Stimulated activated naive CD8-positive, alpha-beta T cell treated with anti-CD3 and anti-CD28 coated beads, Interleukin-15, amount 100 ng/mL, for 72 hours (primary cell): ENCODE results near the gene ARSD.

ENCODE experiments used
- ATAC-seq: fragments of 150-1000 bp; cut with Tn5 transposase; 2 replicates; pipeline ENCODE4 v1.10.0; 2021; ENCODE audit warnings: mild to moderate bottlenecking, moderate library complexity
- DNase-seq, 2 donors: peaks; one replicate each; pipeline ENCODE4 v3.0.0; 2021 to 2022
- H3K27ac Mint-ChIP-seq, 2 donors: one replicate each; pipeline ENCODE4 v1.8.0; 2022; ENCODE audit warnings: mild to moderate bottlenecking in 2 of 2, mixed read lengths in 2 of 2, moderate library complexity in 2 of 2
- H3K27me3 Mint-ChIP-seq: one replicate; pipeline ENCODE4 v1.8.0; 2022; ENCODE audit warnings: mixed read lengths
- H3K4me1 Mint-ChIP-seq: one replicate; pipeline ENCODE4 v1.8.0; 2022; ENCODE audit warnings: mild to moderate bottlenecking, mixed read lengths
- H3K4me3 Mint-ChIP-seq, 2 donors: one replicate each; pipeline ENCODE4 v1.8.0; 2022; ENCODE audit warnings: mild to moderate bottlenecking in 2 of 2, mixed read lengths in 2 of 2, moderate library complexity in 1 of 2
- H3K9me3 Mint-ChIP-seq, 2 donors: one replicate each; pipeline ENCODE4 v1.8.0; 2022; ENCODE audit warnings: mixed read lengths in 2 of 2

Gene ARSD

DNA sequence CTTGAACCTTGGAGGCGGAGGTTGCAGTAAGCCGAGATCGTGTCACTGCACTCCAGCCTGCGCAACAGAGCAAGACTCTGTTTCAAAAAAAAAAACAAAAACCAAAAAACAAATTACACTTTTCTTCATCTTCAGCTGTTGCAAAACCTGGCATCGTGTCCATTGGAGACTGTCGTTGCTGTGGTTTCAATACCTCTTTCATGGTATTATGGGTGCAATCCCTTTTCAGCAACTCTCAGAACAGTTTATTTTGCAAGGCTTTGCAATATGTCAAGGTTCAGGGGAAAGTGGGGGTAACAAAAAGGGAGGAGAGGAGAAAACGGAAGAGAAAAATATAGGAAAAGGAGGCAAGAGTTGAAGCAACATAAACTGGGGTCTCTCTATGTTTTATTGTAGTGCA is 40.8 kb downstream of the ARSD start:
- Mint-ChIP-seq H3K27ac (peak overlapping the region in 1 of 2 donors; percentile 19), H3K4me1 (peaks cover 10% of the 10 kb centered on the region), H3K27me3 (no peaks in the 10 kb centered on the region), H3K4me3 (peak overlapping the region in 1 of 2 donors; percentile 71), H3K9me3 (no peaks in the 10 kb centered on the region)
- ATAC-seq, result no peak
- DNase-seq, result no peak

GRCh38 chrX:2883770-2884169 is 45.4 kb downstream of the ARSD start:
- Mint-ChIP-seq H3K27me3 (no peaks in the 10 kb centered on the region), H3K4me1 (peaks cover 2% of the 10 kb centered on the region), H3K9me3 (no peaks in the 10 kb centered on the region), H3K27ac (no peak overlapping the region), H3K4me3 (no peak overlapping the region)
- no peak for DNase-seq
- ATAC-seq, result no peak

GRCh38 chrX:2879670-2880069 is 49.5 kb downstream of the ARSD start:
- no peak overlapping the region for H3K4me3 Mint-ChIP-seq

GRCh38 chrX:2878563-2878962 is 50.6 kb downstream of the ARSD start:
- no peaks in the 10 kb centered on the region for H3K9me3 Mint-ChIP-seq
- no peak for DNase-seq

More at GRCh38 chrX:2879670-2880069, 49.5 kb downstream of the ARSD start:
- DNase-seq, result no peak
- ATAC-seq, result no peak
- Mint-ChIP-seq H3K4me1 (no peaks in the 10 kb centered on the region), H3K27ac (peak overlapping the region in 1 of 2 donors; percentile 18), H3K9me3 (no peaks in the 10 kb centered on the region), H3K27me3 (no peaks in the 10 kb centered on the region)

GRCh38 chrX:2875798-2876399 is 53.2 kb downstream of the ARSD start:
- Mint-ChIP-seq H3K27ac (no peak overlapping the region), H3K4me1 (no peaks in the 10 kb centered on the region), H3K4me3 (no peak overlapping the region), H3K9me3 (no peaks in the 10 kb centered on the region), H3K27me3 (no peaks in the 10 kb centered on the region)
- DNase-seq, result no peak
- ATAC-seq, result no peak

More at GRCh38 chrX:2878563-2878962, 50.6 kb downstream of the ARSD start:
- no peaks in the 10 kb centered on the region for H3K4me1 Mint-ChIP-seq
- H3K27ac Mint-ChIP-seq, result no peak overlapping the region
- no peak overlapping the region for H3K4me3 Mint-ChIP-seq
- ATAC-seq, result no peak
- no peaks in the 10 kb centered on the region for H3K27me3 Mint-ChIP-seq

DNA sequence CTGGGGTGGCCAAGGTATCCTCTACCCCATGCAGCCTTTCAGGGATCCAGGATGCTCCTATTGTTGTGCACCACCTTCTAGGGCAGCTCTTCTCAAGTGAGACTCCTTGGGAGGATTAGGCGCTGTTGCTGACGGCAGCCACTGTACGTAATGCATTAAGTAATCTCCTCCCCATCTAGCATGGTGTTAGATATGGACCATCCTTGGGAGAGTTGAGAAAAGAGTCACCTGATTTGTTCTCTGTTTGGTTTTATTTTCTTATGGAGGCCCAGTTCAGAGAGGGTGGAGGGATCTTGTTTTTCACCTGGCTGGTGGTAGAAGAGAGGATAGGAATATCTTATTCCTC is 54.0 kb downstream of the ARSD start:
- Mint-ChIP-seq H3K4me3 (no peak overlapping the region), H3K27ac (no peak overlapping the region), H3K4me1 (no peaks in the 10 kb centered on the region), H3K27me3 (no peaks in the 10 kb centered on the region), H3K9me3 (no peaks in the 10 kb centered on the region)
- no peak for ATAC-seq
- DNase-seq, result no peak

DNA sequence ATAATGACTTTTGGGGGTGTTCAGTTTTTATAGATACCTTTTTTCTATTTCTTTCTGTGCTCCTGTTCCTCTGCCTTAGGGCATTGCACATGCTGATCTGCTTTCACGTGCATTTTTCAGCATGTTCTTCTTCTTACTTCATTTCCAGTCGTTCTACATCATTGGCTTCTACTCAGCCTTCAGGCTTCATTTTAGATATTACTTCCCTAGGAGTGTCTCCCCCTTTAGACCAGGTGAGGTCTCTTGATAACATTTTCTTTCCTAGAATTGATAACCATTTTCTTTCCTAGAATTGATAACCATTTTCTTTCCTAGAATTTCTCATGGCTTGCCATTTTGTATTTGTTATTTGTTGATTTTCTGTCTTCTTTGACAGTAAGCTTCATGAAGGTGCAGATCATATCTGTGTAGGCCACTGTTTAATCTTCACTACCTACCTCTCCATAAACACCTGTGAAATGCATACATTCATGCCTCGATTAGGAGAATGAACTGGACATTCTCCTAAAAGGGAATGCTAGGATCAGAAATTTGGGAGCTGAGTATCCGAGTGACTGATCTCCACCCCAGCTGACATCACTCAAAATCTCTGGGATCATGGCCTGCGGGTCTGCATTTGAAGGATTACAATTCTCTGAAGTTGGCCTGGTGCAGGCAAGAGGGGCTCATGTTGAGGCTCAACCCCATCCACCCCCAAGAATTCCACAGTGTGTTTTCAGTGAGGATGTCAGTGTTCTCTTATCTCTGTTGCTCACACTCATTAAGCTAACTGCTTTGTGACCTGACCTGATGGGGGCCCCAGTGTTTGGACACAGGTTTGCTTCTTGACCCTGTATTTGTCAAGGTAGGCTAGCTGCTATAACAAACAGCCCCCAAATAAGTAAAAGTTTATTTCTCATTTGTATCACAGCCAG is 54.7 kb downstream of the ARSD start:
- DNase-seq (no peak), ATAC-seq (no peak)
- H3K4me1 Mint-ChIP-seq, result no peaks in the 10 kb centered on the region
- no peaks in the 10 kb centered on the region for H3K9me3 Mint-ChIP-seq
- H3K27me3 Mint-ChIP-seq, result no peaks in the 10 kb centered on the region
- H3K4me3 Mint-ChIP-seq, result no peak overlapping the region
- no peak overlapping the region for H3K27ac Mint-ChIP-seq

- no peaks in the 10 kb centered on the region for H3K9me3 Mint-ChIP-seq
- no peak overlapping the region for H3K4me3 Mint-ChIP-seq
- H3K4me1 Mint-ChIP-seq, result no peaks in the 10 kb centered on the region
- no peaks in the 10 kb centered on the region for H3K27me3 Mint-ChIP-seq
- DNase-seq (no peak), ATAC-seq (no peak)
- H3K27ac Mint-ChIP-seq, result no peak overlapping the region
These were observed 56.4 kb downstream of the ARSD start for GRCh38 chrX:2872671-2873277.

DNA sequence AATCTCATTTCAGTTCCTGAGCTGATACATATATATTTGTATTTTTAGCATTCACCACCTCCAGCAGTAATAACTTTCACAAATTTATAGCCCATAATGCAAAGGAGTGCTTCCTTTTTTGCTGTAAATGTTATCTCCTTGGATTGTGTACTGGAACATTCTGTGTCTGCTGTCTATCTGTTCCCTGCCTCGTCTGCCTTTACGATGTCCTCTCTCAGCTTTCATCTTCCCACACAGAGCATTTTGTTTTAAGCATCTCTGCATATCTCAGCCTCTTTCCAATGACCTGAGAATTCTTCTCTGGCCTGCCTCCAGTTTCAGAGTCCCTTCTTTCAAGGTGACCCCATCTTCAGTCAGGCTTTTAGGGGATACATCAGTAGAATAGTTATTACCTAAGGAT is 57.3 kb downstream of the ARSD start:
- no peak for DNase-seq
- no peak for ATAC-seq
- Mint-ChIP-seq H3K4me3 (no peak overlapping the region), H3K9me3 (no peaks in the 10 kb centered on the region), H3K27ac (no peak overlapping the region), H3K4me1 (no peaks in the 10 kb centered on the region), H3K27me3 (no peaks in the 10 kb centered on the region)

DNA sequence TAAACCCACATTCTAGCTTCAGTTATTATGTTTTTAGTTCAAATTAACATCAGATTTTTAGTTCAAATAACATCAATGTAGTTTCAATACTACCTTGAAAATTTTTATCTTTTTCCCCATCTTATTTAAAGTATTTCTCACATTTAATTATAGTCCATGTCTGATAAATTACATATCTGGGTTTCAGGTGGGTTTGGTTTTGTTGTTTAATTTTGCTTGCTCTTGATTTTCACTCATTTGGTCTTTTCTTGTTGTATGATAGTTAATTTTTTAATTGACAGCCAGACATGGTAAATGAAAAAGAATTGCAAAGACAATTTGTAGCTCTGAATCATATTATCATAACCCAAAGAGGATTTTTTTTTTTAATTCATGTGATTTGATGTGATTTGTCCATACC is 58.5 kb downstream of the ARSD start:
- Mint-ChIP-seq H3K9me3 (no peaks in the 10 kb centered on the region), H3K27me3 (no peaks in the 10 kb centered on the region), H3K27ac (no peak overlapping the region), H3K4me1 (no peaks in the 10 kb centered on the region), H3K4me3 (no peak overlapping the region)
- no peak for DNase-seq
- ATAC-seq, result no peak

GRCh38 chrX:2867206-2867605 is 61.9 kb downstream of the ARSD start:
- DNase-seq (no peak), ATAC-seq (no peak)
- no peaks in the 10 kb centered on the region for H3K27me3 Mint-ChIP-seq
- no peaks in the 10 kb centered on the region for H3K4me1 Mint-ChIP-seq
- H3K27ac Mint-ChIP-seq, result no peak overlapping the region
- H3K4me3 Mint-ChIP-seq, result no peak overlapping the region
- no peaks in the 10 kb centered on the region for H3K9me3 Mint-ChIP-seq

GRCh38 chrX:2863646-2864045 is 65.5 kb downstream of the ARSD start:
- no peaks in the 10 kb centered on the region for H3K27me3 Mint-ChIP-seq
- H3K4me1 Mint-ChIP-seq, result no peaks in the 10 kb centered on the region
- no peak overlapping the region for H3K4me3 Mint-ChIP-seq
- H3K9me3 Mint-ChIP-seq, result no peaks in the 10 kb centered on the region
- DNase-seq (no peak), ATAC-seq (no peak)
- H3K27ac Mint-ChIP-seq, result no peak overlapping the region

DNA sequence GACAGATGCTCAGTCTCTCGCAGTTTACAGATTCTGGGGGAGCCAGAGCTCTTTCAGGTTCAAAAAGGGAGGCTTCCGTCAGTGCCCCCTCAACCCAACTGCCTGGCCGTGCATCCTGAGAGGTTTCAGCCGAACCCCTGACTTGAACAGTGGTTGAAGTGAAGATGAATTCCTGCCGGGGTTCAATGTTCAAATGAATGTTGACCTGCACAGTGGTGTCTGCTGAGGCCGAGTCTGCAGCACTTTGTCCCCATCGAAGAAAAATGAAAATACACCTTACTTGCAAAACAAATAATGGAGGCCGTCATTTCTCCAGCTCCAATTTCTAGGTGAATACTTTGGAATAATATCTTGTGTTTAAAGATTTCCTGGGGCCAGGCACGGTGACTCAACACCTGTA is 66.7 kb downstream of the ARSD start:
- H3K4me3 Mint-ChIP-seq, result no peak overlapping the region
- H3K27me3 Mint-ChIP-seq, result no peaks in the 10 kb centered on the region
- no peaks in the 10 kb centered on the region for H3K4me1 Mint-ChIP-seq
- DNase-seq, result no peak
- ATAC-seq, result no peak
- H3K27ac Mint-ChIP-seq, result no peak overlapping the region
- no peaks in the 10 kb centered on the region for H3K9me3 Mint-ChIP-seq

DNA sequence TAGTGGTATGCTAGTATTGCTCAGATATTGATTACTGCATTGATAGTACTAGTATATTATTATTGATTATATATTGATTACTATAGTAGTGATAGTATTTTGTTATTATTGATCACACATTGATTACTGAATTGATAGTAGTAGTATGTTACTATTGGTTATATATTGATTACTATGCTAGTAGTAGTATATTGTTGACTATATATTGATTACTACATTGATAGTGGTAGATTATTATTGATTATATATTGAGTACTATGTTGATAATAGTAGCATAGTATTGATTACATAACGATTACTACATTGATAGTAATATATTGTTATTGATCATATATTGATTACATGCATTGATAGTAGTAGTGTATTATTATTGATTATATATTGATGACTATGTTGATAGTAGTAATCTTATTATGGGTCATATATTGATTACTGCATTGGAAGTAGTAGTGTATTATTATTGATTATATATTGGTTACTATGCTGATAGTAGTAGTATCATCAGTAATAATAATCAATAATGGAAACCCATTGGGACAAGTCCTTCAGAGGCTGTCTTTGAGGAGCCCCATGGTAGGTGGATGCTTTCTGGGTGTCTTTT is 69.8 kb downstream of the ARSD start:
- no peaks in the 10 kb centered on the region for H3K9me3 Mint-ChIP-seq
- DNase-seq, result no peak
- H3K4me3 Mint-ChIP-seq, result no peak overlapping the region
- no peaks in the 10 kb centered on the region for H3K27me3 Mint-ChIP-seq
- no peak overlapping the region for H3K27ac Mint-ChIP-seq
- no peak for ATAC-seq
- no peaks in the 10 kb centered on the region for H3K4me1 Mint-ChIP-seq

DNA sequence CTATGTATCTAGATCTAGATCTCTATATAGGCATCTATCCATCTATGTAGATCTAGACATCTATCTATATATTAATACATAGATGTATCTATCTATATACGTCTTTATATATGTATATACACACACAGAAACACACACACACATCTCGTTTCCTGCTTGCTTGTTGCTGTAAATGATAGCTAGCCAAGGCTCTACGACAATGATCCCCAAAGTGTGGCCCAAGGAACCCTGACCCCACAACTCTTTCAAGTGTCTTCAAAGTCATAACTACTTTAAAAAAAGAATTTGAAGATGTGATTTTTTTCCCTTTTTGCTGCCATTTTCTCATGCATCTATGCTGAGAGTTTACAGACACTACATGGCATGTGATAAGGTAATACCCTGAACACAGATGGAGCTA is 71.6 kb downstream of the ARSD start:
- no peaks in the 10 kb centered on the region for H3K4me1 Mint-ChIP-seq
- ATAC-seq (no peak), DNase-seq (no peak)
- H3K27me3 Mint-ChIP-seq, result no peaks in the 10 kb centered on the region
- H3K27ac Mint-ChIP-seq, result no peak overlapping the region
- no peak overlapping the region for H3K4me3 Mint-ChIP-seq
- no peaks in the 10 kb centered on the region for H3K9me3 Mint-ChIP-seq

GRCh38 chrX:2855761-2856160 is 73.4 kb downstream of the ARSD start:
- Mint-ChIP-seq H3K4me1 (no peaks in the 10 kb centered on the region), H3K27ac (no peak overlapping the region), H3K4me3 (no peak overlapping the region), H3K9me3 (no peaks in the 10 kb centered on the region), H3K27me3 (no peaks in the 10 kb centered on the region)
- no peak for DNase-seq
- no peak for ATAC-seq
